Ovary (tissue), 3 donors: ENCODE data around the gene PIAS1.

ENCODE experiments used
- CTCF ChIP-seq, 3 donors: fragments of 450-650 bp in 2 of 3; fragments of 200-600 bp in 1 of 3; IDR thresholded peaks; one replicate each; pipeline versions ENCODE4 v1.5.1 to v1.8.0; 2016 to 2022; ENCODE audit warnings: antibody characterized with exemption in 3 of 3, mild to moderate bottlenecking in 1 of 3
- POLR2A ChIP-seq: fragments of 450-650 bp; IDR thresholded peaks from one replicate; pipeline ENCODE4 v1.6.1; 2017; ENCODE audit warnings: antibody characterized with exemption, mild to moderate bottlenecking, moderate library complexity
- donor health status: DM: no; HTN: no; CAD: no.

GRCh38 chr15:68207176-68207935 lies 153.2 kb downstream of the PIAS1 start:
- TF ChIP-seq CTCF (IDR thresholded peaks at IDR 0.05) (no peak), POLR2A (no peak)
